ENCODE data around the gene SPIN3. TPM values are rescaled to one million over a fixed set of nuclear protein-coding genes. Genes with fewer than 3 reads are reported as not detected.
A peak's percentile ranks its signal among the peaks of the same experiment; 100 is the strongest.

Gene SPIN3
- total and polyA plus RNA-seq, 2 of the 13 experiments (the other 11 are each of a cell fraction or from before 2014, with no cell fraction given) = 8.4 to 8.8 TPM

DNA sequence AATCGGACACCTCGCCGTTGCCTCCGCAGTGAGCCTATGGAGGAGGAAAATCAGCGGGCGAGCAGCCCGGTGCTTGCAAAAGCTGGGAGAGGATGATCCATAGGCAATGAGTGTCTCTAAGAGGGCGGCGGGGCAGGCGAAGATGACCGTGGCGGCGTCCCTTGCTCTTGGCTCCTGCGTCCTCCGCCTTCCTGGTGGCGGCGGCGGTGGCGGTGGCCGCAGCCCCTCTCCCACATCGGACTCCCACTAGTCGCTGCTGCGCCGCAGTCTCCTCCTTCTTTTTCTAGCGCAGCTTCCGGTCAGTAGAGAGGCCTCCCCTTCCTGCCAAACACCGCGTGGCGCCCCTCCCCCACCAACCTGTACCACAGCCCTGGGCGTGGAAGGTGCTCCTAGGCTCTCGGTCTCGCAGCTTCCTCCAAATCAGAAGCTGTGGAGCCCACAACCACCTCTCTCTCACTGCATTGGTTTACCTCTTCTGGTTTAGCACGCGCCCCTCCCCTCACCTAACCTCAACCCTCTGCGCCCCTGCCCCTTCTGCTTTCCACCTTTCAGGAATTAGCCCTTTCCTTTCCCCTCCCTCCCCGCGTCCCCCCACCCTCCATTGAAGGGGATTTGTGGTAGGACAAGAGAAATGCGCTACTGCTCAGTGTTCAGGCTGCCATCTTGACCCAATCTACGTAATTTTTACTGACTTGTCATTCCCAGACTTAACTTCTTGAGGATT lies at the start of gene SPIN3 (continued):
- TF ChIP-seq, protein P1, sequence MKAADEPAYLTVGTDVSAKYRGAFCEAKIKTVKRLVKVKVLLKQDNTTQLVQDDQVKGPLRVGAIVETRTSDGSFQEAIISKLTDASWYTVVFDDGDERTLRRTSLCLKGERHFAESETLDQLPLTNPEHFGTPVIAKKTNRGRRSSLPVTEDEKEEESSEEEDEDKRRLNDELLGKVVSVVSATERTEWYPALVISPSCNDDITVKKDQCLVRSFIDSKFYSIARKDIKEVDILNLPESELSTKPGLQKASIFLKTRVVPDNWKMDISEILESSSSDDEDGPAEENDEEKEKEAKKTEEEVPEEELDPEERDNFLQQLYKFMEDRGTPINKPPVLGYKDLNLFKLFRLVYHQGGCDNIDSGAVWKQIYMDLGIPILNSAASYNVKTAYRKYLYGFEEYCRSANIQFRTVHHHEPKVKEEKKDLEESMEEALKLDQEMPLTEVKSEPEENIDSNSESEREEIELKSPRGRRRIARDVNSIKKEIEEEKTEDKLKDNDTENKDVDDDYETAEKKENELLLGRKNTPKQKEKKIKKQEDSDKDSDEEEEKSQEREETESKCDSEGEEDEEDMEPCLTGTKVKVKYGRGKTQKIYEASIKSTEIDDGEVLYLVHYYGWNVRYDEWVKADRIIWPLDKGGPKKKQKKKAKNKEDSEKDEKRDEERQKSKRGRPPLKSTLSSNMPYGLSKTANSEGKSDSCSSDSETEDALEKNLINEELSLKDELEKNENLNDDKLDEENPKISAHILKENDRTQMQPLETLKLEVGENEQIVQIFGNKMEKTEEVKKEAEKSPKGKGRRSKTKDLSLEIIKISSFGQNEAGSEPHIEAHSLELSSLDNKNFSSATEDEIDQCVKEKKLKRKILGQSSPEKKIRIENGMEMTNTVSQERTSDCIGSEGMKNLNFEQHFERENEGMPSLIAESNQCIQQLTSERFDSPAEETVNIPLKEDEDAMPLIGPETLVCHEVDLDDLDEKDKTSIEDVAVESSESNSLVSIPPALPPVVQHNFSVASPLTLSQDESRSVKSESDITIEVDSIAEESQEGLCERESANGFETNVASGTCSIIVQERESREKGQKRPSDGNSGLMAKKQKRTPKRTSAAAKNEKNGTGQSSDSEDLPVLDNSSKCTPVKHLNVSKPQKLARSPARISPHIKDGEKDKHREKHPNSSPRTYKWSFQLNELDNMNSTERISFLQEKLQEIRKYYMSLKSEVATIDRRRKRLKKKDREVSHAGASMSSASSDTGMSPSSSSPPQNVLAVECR (CRISPR knock-in tag; IDR thresholded peaks at IDR 0.05; ENCODE audit: borderline replicate concordance) = peak; percentile 57; the same call in 1 of the 2 replicates
- TF ChIP-seq, protein P2, sequence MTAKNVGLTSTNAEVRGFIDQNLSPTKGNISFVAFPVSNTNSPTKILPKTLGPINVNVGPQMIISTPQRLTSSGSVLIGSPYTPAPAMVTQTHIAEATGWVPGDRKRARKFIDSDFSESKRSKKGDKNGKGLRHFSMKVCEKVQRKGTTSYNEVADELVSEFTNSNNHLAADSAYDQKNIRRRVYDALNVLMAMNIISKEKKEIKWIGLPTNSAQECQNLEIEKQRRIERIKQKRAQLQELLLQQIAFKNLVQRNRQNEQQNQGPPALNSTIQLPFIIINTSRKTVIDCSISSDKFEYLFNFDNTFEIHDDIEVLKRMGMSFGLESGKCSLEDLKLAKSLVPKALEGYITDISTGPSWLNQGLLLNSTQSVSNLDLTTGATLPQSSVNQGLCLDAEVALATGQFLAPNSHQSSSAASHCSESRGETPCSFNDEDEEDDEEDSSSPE (CRISPR knock-in tag; IDR thresholded peaks at IDR 0.05) = peak; percentile 34; the same call in 1 of the 2 replicates
- no peak for TF ChIP-seq ZNF12 (CRISPR knock-in tag; IDR thresholded peaks at IDR 0.05)
- TF ChIP-seq, protein P3, sequence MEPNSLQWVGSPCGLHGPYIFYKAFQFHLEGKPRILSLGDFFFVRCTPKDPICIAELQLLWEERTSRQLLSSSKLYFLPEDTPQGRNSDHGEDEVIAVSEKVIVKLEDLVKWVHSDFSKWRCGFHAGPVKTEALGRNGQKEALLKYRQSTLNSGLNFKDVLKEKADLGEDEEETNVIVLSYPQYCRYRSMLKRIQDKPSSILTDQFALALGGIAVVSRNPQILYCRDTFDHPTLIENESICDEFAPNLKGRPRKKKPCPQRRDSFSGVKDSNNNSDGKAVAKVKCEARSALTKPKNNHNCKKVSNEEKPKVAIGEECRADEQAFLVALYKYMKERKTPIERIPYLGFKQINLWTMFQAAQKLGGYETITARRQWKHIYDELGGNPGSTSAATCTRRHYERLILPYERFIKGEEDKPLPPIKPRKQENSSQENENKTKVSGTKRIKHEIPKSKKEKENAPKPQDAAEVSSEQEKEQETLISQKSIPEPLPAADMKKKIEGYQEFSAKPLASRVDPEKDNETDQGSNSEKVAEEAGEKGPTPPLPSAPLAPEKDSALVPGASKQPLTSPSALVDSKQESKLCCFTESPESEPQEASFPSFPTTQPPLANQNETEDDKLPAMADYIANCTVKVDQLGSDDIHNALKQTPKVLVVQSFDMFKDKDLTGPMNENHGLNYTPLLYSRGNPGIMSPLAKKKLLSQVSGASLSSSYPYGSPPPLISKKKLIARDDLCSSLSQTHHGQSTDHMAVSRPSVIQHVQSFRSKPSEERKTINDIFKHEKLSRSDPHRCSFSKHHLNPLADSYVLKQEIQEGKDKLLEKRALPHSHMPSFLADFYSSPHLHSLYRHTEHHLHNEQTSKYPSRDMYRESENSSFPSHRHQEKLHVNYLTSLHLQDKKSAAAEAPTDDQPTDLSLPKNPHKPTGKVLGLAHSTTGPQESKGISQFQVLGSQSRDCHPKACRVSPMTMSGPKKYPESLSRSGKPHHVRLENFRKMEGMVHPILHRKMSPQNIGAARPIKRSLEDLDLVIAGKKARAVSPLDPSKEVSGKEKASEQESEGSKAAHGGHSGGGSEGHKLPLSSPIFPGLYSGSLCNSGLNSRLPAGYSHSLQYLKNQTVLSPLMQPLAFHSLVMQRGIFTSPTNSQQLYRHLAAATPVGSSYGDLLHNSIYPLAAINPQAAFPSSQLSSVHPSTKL (CRISPR knock-in tag; IDR thresholded peaks at IDR 0.05) = peak; percentile 60; the same call in 1 of the 2 replicates
- no peak for TF ChIP-seq ZNF703 (CRISPR knock-in tag; IDR thresholded peaks at IDR 0.05; ENCODE audit: borderline replicate concordance)
- no peak for TF ChIP-seq RORA (CRISPR knock-in tag; IDR thresholded peaks at IDR 0.05)
- TF ChIP-seq SIX1 (CRISPR knock-in tag; IDR thresholded peaks at IDR 0.05; ENCODE audit: borderline replicate concordance) = no peak
- TF ChIP-seq, protein P4, sequence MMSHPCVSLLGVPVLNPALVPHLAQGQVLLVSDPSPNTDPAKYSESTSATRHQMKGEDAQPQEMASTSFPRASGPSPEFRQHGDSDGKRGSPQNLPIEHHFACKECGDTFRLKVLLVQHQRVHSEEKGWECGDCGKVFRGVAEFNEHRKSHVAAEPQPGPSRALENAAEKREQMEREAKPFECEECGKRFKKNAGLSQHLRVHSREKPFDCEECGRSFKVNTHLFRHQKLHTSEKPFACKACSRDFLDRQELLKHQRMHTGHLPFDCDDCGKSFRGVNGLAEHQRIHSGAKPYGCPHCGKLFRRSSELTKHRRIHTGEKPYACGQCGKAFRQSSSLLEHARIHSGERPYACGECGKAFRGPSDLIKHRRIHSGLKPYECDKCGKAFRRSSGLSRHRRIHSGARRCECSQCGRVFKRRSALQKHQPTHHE (CRISPR knock-in tag; IDR thresholded peaks at IDR 0.05; ENCODE audit: borderline replicate concordance) = no peak
- no peak for TF ChIP-seq ZNF780A (CRISPR knock-in tag; IDR thresholded peaks at IDR 0.05)
- no peak for TF ChIP-seq HDAC1 (CRISPR knock-in tag; IDR thresholded peaks at IDR 0.05)
- TF ChIP-seq MTA1 (CRISPR knock-in tag; IDR thresholded peaks at IDR 0.05; ENCODE audit: borderline replicate concordance) = peak; percentile 25; the same call in 1 of the 2 replicates
- TF ChIP-seq SSRP1 (CRISPR knock-in tag; IDR thresholded peaks at IDR 0.05) = no peak
- peak; percentile 57; the same call in 1 of the 2 replicates for TF ChIP-seq ZNF331 (CRISPR knock-in tag; IDR thresholded peaks at IDR 0.05)
- TF ChIP-seq CHCHD3 (CRISPR knock-in tag; IDR thresholded peaks at IDR 0.05) = no peak
- peak; percentile 39; the same call in 1 of the 2 replicates for TF ChIP-seq FOXA3 (CRISPR knock-in tag; IDR thresholded peaks at IDR 0.05)
- no peak for TF ChIP-seq ZNF224 (CRISPR knock-in tag; IDR thresholded peaks at IDR 0.05)
- TF ChIP-seq SMYD3 (CRISPR knock-in tag; IDR thresholded peaks at IDR 0.05) = no peak
- TF ChIP-seq SCMH1 (CRISPR knock-in tag; IDR thresholded peaks at IDR 0.05; ENCODE audit: borderline replicate concordance) = no peak

Measured in HepG2 (cell line).